A549 (cell line): ENCODE results near the gene C17orf107. TPM values are rescaled to one million over a fixed set of nuclear protein-coding genes. Genes with fewer than 3 reads are reported as not detected.

ENCODE experiments used
- ATOH8 ChIP-seq: fragments of 250-450 bp; sonication (Bioruptor Pico); IDR thresholded peaks from 2 replicates; pipeline ENCODE4 v1.5.0; 2020; ENCODE audit warnings: low read depth, mild to moderate bottlenecking, moderate library complexity
- CHD2 ChIP-seq: fragments of 150-350 bp; IDR thresholded peaks from 2 replicates; pipeline ENCODE4 v1.6.1; 2014; ENCODE audit warnings: low read length; ENCODE audit not compliant: partially characterized antibody
- CHD4 ChIP-seq: fragments of 200-600 bp; sonication (generic); IDR thresholded peaks from 2 replicates; pipeline ENCODE4 v1.6.1; 2016; ENCODE audit warnings: antibody characterized with exemption, mild to moderate bottlenecking, borderline replicate concordance
- E2F6 ChIP-seq: IDR thresholded peaks from 2 replicates; pipeline ENCODE4 v1.6.1; 2012; ENCODE audit warnings: low read depth, borderline replicate concordance
- ESRRA ChIP-seq: fragments of 150-350 bp; IDR thresholded peaks from 2 replicates; pipeline ENCODE4 v1.6.1; 2014; ENCODE audit warnings: mild to moderate bottlenecking, low read length, borderline replicate concordance
- FOSB ChIP-seq: fragments of 250-450 bp; sonication (Bioruptor Pico); IDR thresholded peaks from 2 replicates; pipeline ENCODE4 v1.5.0; 2020; ENCODE audit warnings: mild to moderate bottlenecking, moderate library complexity
- FOXS1 ChIP-seq: fragments of 250-450 bp; sonication (Bioruptor Pico); IDR thresholded peaks from 2 replicates; pipeline ENCODE4 v1.5.0; 2020; ENCODE audit warnings: mild to moderate bottlenecking, moderate library complexity
- GATA3 ChIP-seq: IDR thresholded peaks from 2 replicates; pipeline ENCODE4 v1.6.1; 2012; ENCODE audit warnings: borderline replicate concordance
- HDAC2 ChIP-seq: fragments of 200-600 bp; sonication (generic); IDR thresholded peaks from 2 replicates; pipeline ENCODE4 v1.6.1; 2016
- HMGXB4 ChIP-seq: fragments of 250-450 bp; sonication (Bioruptor Pico); IDR thresholded peaks from 2 replicates; pipeline ENCODE4 v1.5.0; 2021; ENCODE audit warnings: mild to moderate bottlenecking, moderate library complexity, borderline replicate concordance
- HOXB13 ChIP-seq: fragments of 250-450 bp; sonication (Bioruptor Pico); IDR thresholded peaks from 2 replicates; pipeline ENCODE4 v1.5.0; 2020; ENCODE audit warnings: low read depth, mild to moderate bottlenecking, moderate library complexity
- HOXB5 ChIP-seq: fragments of 250-450 bp; sonication (Bioruptor Pico); IDR thresholded peaks from 2 replicates; pipeline ENCODE4 v1.5.0; 2020; ENCODE audit warnings: mild to moderate bottlenecking, moderate library complexity
- JUN ChIP-seq, 2 experiments: fragments of >200 bp; sonication (Bioruptor Twin); formaldehyde crosslinking; IDR thresholded peaks; 2 replicates in 1 of 2; 3 replicates in 1 of 2; pipeline ENCODE4 v1.6.1; 2016 to 2017
- KDM5A ChIP-seq: fragments of 200-600 bp; sonication (generic); IDR thresholded peaks from 2 replicates; pipeline ENCODE4 v1.6.1; 2016; ENCODE audit warnings: antibody characterized with exemption, mild to moderate bottlenecking
- MYC ChIP-seq: IDR thresholded peaks from 2 replicates; pipeline ENCODE4 v1.6.1; 2012; ENCODE audit warnings: mild to moderate bottlenecking, inconsistent platforms, low read length, improper control_type of control experiment, borderline replicate concordance
- NPAS2 ChIP-seq: fragments of 250-450 bp; sonication (Bioruptor Pico); IDR thresholded peaks from 2 replicates; pipeline ENCODE4 v1.8.0; 2022; ENCODE audit warnings: mild to moderate bottlenecking, moderate library complexity, borderline replicate concordance
- PHF8 ChIP-seq: fragments of 200-600 bp; sonication (generic); IDR thresholded peaks from 2 replicates; pipeline ENCODE4 v1.6.1; 2016; ENCODE audit warnings: low read depth, mild to moderate bottlenecking, antibody characterized with exemption, moderate library complexity, borderline replicate concordance
- POLR2A ChIP-seq: IDR thresholded peaks from 2 replicates; pipeline ENCODE4 v1.6.1; 2012; ENCODE audit warnings: mild to moderate bottlenecking, low read length
- RAD21 ChIP-seq, 2 experiments: fragments of >200 bp in 1 of 2; sonication (Bioruptor Twin) in 1 of 2; formaldehyde crosslinking in 1 of 2; IDR thresholded peaks in 1 of 2; conservative IDR thresholded peaks in 1 of 2; 2 replicates in 1 of 2; 3 replicates in 1 of 2; pipeline ENCODE4 v1.6.1; 2012 to 2018; ENCODE audit warnings: inconsistent platforms in 1 of 2
- RCOR1 ChIP-seq: fragments of 150-350 bp; IDR thresholded peaks from 2 replicates; pipeline ENCODE4 v1.6.1; 2014; ENCODE audit warnings: antibody characterized with exemption, low read length, low read depth
- RNF2 ChIP-seq: fragments of 200-600 bp; sonication (generic); IDR thresholded peaks from 2 replicates; pipeline ENCODE4 v1.6.1; 2016; ENCODE audit warnings: low read depth, mild to moderate bottlenecking, antibody characterized with exemption, moderate library complexity, borderline replicate concordance
- SMC3 ChIP-seq: fragments of >200 bp; sonication (Bioruptor Twin); formaldehyde crosslinking; IDR thresholded peaks from 3 replicates; pipeline ENCODE4 v1.6.1; 2018; ENCODE audit warnings: inconsistent platforms
- TFCP2L1 ChIP-seq: fragments of 250-450 bp; sonication (Bioruptor Pico); IDR thresholded peaks from 2 replicates; pipeline ENCODE4 v1.5.0; 2021; ENCODE audit warnings: mild to moderate bottlenecking
- ZC3H11A ChIP-seq: fragments of 450-650 bp; IDR thresholded peaks from 2 replicates; pipeline ENCODE4 v1.6.1; 2014; ENCODE audit warnings: antibody characterized with exemption, mild to moderate bottlenecking
- ZFP36 ChIP-seq: fragments of 450-650 bp; IDR thresholded peaks from 2 replicates; pipeline ENCODE4 v1.6.1; 2014; ENCODE audit warnings: borderline replicate concordance; ENCODE audit not compliant: partially characterized antibody
- ZNF302 ChIP-seq: fragments of 250-450 bp; sonication (Bioruptor Pico); IDR thresholded peaks from 2 replicates; pipeline ENCODE4 v1.9.0; 2021; ENCODE audit warnings: inconsistent platforms, mild to moderate bottlenecking, moderate library complexity
- polyA plus RNA-seq, 4 experiments: library from polyadenylated mRNA; depleted of rRNA in 3 of 4; stranded (reverse); fragments of >200 nt; fragmentation: RNase III in 1 of 4; extraction: RNeasy Plus Mini Kit Qiagen cat#74134 plus additional on column Dnase treatment in 1 of 4; gene quantifications; 2 replicates in 3 of 4; 3 replicates in 1 of 4; pipeline ENCODE4 v1.2.3, GENCODE V29; 2011 to 2017
- TF ChIP-seq, protein P1 (sequence below): fragments of >200 bp; sonication (Bioruptor Twin); formaldehyde crosslinking; IDR thresholded peaks from 3 replicates; pipeline ENCODE4 v1.5.1; 2016
- TF ChIP-seq, protein P2 (sequence below): fragments of >200 bp; sonication (Bioruptor Twin); formaldehyde crosslinking; IDR thresholded peaks from 3 replicates; pipeline ENCODE4 v1.6.1; 2016
- TF ChIP-seq, protein P3 (sequence below): IDR thresholded peaks from 2 replicates; pipeline ENCODE4 v1.6.1; 2012

C17orf107 gene
- polyA plus RNA-seq, 2 of the 4 experiments (the other 2 are of a cell fraction) = 0.13 to 0.30 TPM

DNA sequence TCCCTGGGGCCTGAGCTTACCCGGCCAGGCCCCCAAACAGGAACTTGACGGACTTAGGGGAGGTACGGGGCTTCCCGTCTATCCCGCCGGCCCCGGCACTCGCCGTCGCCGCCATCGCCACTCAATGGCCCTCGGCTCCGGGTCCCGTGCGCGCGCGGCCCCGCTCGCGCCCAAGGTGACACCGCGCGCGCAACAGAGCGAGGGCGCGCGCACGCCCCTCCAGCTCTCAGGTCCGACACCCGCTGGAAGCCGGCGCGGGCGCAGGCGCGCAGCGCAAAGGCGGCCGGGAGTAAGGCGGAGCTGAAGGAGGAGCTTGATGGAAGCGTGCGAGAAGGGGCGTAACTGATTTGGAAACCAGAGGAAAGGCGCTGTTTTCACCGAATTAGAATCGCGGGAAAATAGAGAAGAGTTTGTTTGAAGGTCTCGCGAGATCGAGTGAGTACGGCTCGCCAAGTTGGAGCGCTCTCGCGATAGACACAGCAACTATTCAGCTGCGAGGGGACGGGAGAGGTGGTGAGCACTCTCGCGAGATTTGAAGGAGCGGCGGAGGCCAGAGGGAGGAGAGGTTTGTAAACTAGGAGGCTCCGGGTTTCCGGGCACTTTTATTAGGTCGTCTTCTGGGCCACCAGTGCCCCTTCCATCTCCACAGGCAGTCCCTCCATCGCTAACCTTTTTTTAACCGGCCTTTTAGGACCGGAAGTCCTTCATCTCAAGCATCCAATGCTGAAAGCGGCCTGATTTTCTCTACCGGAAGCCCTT is 40.6 kb downstream of the C17orf107 start, which contains the start of the genes RNF167 and SLC25A11 (continued):
- TF ChIP-seq HMGXB4 = no peak
- TF ChIP-seq E2F6 = peak; percentile 61
- peak; percentile 48 to 81; a peak in 4 of 5 replicates for TF ChIP-seq JUN (IDR thresholded peaks at IDR 0.05)
- no peak for TF ChIP-seq ZC3H11A
- TF ChIP-seq, protein P1, sequence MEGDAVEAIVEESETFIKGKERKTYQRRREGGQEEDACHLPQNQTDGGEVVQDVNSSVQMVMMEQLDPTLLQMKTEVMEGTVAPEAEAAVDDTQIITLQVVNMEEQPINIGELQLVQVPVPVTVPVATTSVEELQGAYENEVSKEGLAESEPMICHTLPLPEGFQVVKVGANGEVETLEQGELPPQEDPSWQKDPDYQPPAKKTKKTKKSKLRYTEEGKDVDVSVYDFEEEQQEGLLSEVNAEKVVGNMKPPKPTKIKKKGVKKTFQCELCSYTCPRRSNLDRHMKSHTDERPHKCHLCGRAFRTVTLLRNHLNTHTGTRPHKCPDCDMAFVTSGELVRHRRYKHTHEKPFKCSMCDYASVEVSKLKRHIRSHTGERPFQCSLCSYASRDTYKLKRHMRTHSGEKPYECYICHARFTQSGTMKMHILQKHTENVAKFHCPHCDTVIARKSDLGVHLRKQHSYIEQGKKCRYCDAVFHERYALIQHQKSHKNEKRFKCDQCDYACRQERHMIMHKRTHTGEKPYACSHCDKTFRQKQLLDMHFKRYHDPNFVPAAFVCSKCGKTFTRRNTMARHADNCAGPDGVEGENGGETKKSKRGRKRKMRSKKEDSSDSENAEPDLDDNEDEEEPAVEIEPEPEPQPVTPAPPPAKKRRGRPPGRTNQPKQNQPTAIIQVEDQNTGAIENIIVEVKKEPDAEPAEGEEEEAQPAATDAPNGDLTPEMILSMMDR = no peak
- peak; percentile 100 for TF ChIP-seq CHD2
- TF ChIP-seq, protein P2, sequence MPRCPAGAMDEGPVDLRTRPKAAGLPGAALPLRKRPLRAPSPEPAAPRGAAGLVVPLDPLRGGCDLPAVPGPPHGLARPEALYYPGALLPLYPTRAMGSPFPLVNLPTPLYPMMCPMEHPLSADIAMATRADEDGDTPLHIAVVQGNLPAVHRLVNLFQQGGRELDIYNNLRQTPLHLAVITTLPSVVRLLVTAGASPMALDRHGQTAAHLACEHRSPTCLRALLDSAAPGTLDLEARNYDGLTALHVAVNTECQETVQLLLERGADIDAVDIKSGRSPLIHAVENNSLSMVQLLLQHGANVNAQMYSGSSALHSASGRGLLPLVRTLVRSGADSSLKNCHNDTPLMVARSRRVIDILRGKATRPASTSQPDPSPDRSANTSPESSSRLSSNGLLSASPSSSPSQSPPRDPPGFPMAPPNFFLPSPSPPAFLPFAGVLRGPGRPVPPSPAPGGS = peak; percentile 89; the same call in 2 of the 3 replicates
- TF ChIP-seq KDM5A = peak; percentile 71; the same call in 1 of the 2 replicates
- 0 out of 2 replicates have a peak, but pooled peaks have one; percentile 51 for TF ChIP-seq ESRRA
- no peak for TF ChIP-seq ATOH8
- no peak for TF ChIP-seq HDAC2
- TF ChIP-seq PHF8 = peak; percentile 87
- no peak for TF ChIP-seq FOXS1 (CRISPR knock-in tag)
- TF ChIP-seq NPAS2 (CRISPR knock-in tag) = no peak
- no peak for TF ChIP-seq RCOR1
- peak; percentile 91 for TF ChIP-seq POLR2A
- no peak for TF ChIP-seq ZFP36
- TF ChIP-seq ZNF302 (CRISPR knock-in tag) = no peak
- 0 out of 5 replicates have a peak, but pooled peaks of 1 of the 2 experiments have one; percentile 5 for TF ChIP-seq RAD21 (conservative IDR thresholded peaks at IDR 0.05 in 1 of 2, IDR thresholded peaks at IDR 0.05 in 1 of 2)
- peak; percentile 68; the same call in 1 of the 2 replicates for TF ChIP-seq MYC
- no peak for TF ChIP-seq HOXB5 (CRISPR knock-in tag)
- peak; percentile 95 for TF ChIP-seq GATA3
- TF ChIP-seq, protein P3, sequence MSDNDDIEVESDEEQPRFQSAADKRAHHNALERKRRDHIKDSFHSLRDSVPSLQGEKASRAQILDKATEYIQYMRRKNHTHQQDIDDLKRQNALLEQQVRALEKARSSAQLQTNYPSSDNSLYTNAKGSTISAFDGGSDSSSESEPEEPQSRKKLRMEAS = peak; percentile 76
- peak; percentile 76; the same call in 1 of the 2 replicates for TF ChIP-seq TFCP2L1 (CRISPR knock-in tag)
- no peak for TF ChIP-seq RNF2
- TF ChIP-seq SMC3 = no peak
- TF ChIP-seq HOXB13 (CRISPR knock-in tag) = no peak
- TF ChIP-seq FOSB = no peak
- TF ChIP-seq CHD4 = no peak
